HCT116 (cell line): ENCODE data around the gene CELF1.

Experiments
- ATF3 ChIP-seq: IDR thresholded peaks from 2 replicates; pipeline ENCODE4 v1.6.1; 2012
- CBX3 ChIP-seq: IDR thresholded peaks from 2 replicates; pipeline ENCODE4 v1.6.1; 2012; ENCODE audit warnings: low read depth
- CTCF ChIP-seq, 3 experiments: fragments of 200-600 bp in 1 of 3; sonication (generic) in 1 of 3; IDR thresholded peaks in 2 of 3; conservative IDR thresholded peaks in 1 of 3; 2 replicates each; pipeline ENCODE4 v1.5.1; 2012 to 2017; ENCODE audit warnings: low read depth in 2 of 3, low read length in 2 of 3, antibody characterized with exemption in 1 of 3, borderline replicate concordance in 1 of 3, control low read depth in 1 of 3, mild to moderate bottlenecking in 1 of 3, mixed read lengths in 1 of 3, mixed run types in 1 of 3, moderate library complexity in 1 of 3; ENCODE audit not compliant: insufficient read depth in 1 of 3
- EZH2 ChIP-seq: fragments of 200-600 bp; sonication (generic); IDR thresholded peaks from 2 replicates; pipeline ENCODE4 v1.6.1; 2017; ENCODE audit warnings: antibody characterized with exemption, mixed run types
- MAX ChIP-seq: IDR thresholded peaks from 2 replicates; pipeline ENCODE4 v1.6.1; 2012
- POLR2A ChIP-seq: IDR thresholded peaks from 2 replicates; pipeline ENCODE4 v1.7.0; 2011; ENCODE audit warnings: borderline replicate concordance; ENCODE audit not compliant: insufficient read depth, insufficient read length; ENCODE audit errors: extremely low read depth
- POLR2AphosphoS5 ChIP-seq: IDR thresholded peaks from 2 replicates; pipeline ENCODE4 v1.6.1; 2011; ENCODE audit warnings: mild to moderate bottlenecking, low read depth, low read length, moderate library complexity
- RAD21 ChIP-seq: IDR thresholded peaks from 2 replicates; pipeline ENCODE4 v1.6.1; 2012; ENCODE audit warnings: low read depth, mild to moderate bottlenecking
- ZNF274 ChIP-seq: fragments of 200-500 bp; sonication (Bioruptor generic); IDR thresholded peaks from 2 replicates; pipeline ENCODE4 v1.6.1; 2014; ENCODE audit warnings: mild to moderate bottlenecking, low read depth, low read length, inconsistent platforms

GRCh38 chr11:47592970-47593369, 40.0 kb upstream of the CELF1 start:
- TF ChIP-seq RAD21 (no peak), CTCF (IDR thresholded peaks at IDR 0.05 in 2 of 3, conservative IDR thresholded peaks at IDR 0.05 in 1 of 3; ENCODE audit: borderline replicate concordance in 1 of 3, insufficient read depth in 1 of 3, low read depth in 2 of 3, low read length in 2 of 3) (no peak), CBX3 (no peak), EZH2 (no peak), ZNF274 (no peak), MAX (no peak), POLR2A (no peak), ATF3 (no peak), POLR2AphosphoS5 (no peak)
